MM.1S (cell line): ENCODE data around the gene LCLAT1.

Experiments used
- DNase-seq: peaks from one replicate; pipeline ENCODE4 v3.0.0-alpha.2; 2015
- H2AFZ ChIP-seq: fragments of 300-600 bp; sonication (generic); 2 replicates; pipeline ENCODE4 v1.6.0; 2016; ENCODE audit warnings: antibody characterized with exemption, low read length
- H3F3A ChIP-seq: fragments of 300-600 bp; sonication (generic); 2 replicates; pipeline ENCODE4 v1.6.1; 2016; ENCODE audit warnings: mild to moderate bottlenecking, antibody characterized with exemption, low read length, moderate library complexity, mixed read lengths; ENCODE audit not compliant: insufficient read depth
- H3K27ac ChIP-seq: fragments of 300-600 bp; sonication (generic); 2 replicates; pipeline ENCODE4 v1.5.1; 2016; ENCODE audit warnings: mild to moderate bottlenecking, low read length
- H3K27me3 ChIP-seq: fragments of 300-600 bp; sonication (generic); replicated peaks from 2 replicates; pipeline ENCODE4 v1.6.0; 2016; ENCODE audit warnings: low read length; ENCODE audit not compliant: insufficient read depth
- H3K36me3 ChIP-seq: fragments of 300-600 bp; sonication (generic); replicated peaks from 2 replicates; pipeline ENCODE4 v1.6.1; 2016; ENCODE audit warnings: mild to moderate bottlenecking, low read length, mixed read lengths; ENCODE audit not compliant: insufficient read depth
- H3K4me1 ChIP-seq: fragments of 300-600 bp; sonication (generic); 2 replicates; pipeline ENCODE4 v1.6.1; 2016; ENCODE audit warnings: low read length, mixed read lengths
- H3K4me2 ChIP-seq: fragments of 300-600 bp; sonication (generic); 2 replicates; pipeline ENCODE4 v1.6.0; 2016; ENCODE audit warnings: low read depth, low read length
- H3K4me3 ChIP-seq: fragments of 300-600 bp; sonication (generic); 2 replicates; pipeline ENCODE4 v1.5.1; 2016; ENCODE audit warnings: low read length, mixed read lengths
- H3K79me2 ChIP-seq: fragments of 300-600 bp; sonication (generic); 2 replicates; pipeline ENCODE4 v1.6.1; 2016; ENCODE audit warnings: mixed run types, low read length, mixed read lengths
- H3K9ac ChIP-seq: fragments of 300-600 bp; sonication (generic); 2 replicates; pipeline ENCODE4 v1.6.1; 2016; ENCODE audit warnings: low read length, mixed read lengths
- H3K9me2 ChIP-seq: fragments of 300-600 bp; sonication (generic); replicated peaks from 2 replicates; pipeline ENCODE4 v1.6.1; 2016; ENCODE audit warnings: mild to moderate bottlenecking, low read length, mixed read lengths; ENCODE audit not compliant: insufficient read depth
- H3K9me3 ChIP-seq: fragments of 300-600 bp; sonication (generic); replicated peaks from 2 replicates; pipeline ENCODE4 v1.6.1; 2016; ENCODE audit warnings: mild to moderate bottlenecking, low read length, mixed read lengths; ENCODE audit not compliant: insufficient read depth
- H4K20me1 ChIP-seq: fragments of 300-600 bp; sonication (generic); 2 replicates; pipeline ENCODE4 v1.6.1; 2016; ENCODE audit warnings: mild to moderate bottlenecking, low read length, moderate library complexity, mixed read lengths; ENCODE audit not compliant: insufficient read depth
- CTCF ChIP-seq: fragments of 300-600 bp; sonication (generic); IDR thresholded peaks from 2 replicates; pipeline ENCODE4 v1.5.1; 2016; ENCODE audit warnings: antibody characterized with exemption, low read length, mixed read lengths
- EZH2 ChIP-seq: fragments of 300-600 bp; sonication (generic); optimal IDR thresholded peaks from 2 replicates; pipeline ENCODE3; 2017; ENCODE audit warnings: low read depth, mild to moderate bottlenecking, antibody characterized with exemption, low read length, mixed read lengths
- EZH2phosphoT487 ChIP-seq: fragments of 300-600 bp; sonication (generic); IDR thresholded peaks from 2 replicates; pipeline ENCODE4 v1.6.1; 2018; ENCODE audit warnings: antibody characterized with exemption, low read length

Gene LCLAT1

DNA sequence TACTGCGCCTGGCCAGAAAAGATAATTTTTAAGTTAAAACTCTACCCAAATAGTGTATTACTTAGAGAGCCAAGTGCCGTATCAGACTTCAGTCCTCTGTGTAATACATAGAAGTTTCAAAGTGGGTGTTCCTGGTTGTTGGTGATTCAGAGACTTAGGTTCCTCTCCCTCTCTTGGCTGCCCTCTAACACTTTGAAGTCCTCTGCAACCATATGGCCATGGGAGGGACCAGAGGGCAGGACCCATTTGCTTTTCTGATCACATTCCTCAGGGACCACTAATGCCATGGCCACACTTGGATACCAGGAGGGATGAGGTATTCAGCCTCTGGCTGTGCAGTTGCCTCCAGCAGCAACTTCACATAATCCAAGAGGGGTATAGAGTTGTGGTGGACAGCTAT, 228.7 kb downstream of the LCLAT1 start:
- no peaks in the 10 kb centered on the region for H3K4me1 ChIP-seq
- H3K27ac ChIP-seq: no peak overlapping the region
- no peaks in the 10 kb centered on the region for H3K79me2 ChIP-seq
- H3K4me3 ChIP-seq: no peak overlapping the region
- H3K9me3 ChIP-seq: no peaks in the 10 kb centered on the region
- no peak for DNase-seq
- H2AFZ ChIP-seq: no peak overlapping the region
- H3K4me2 ChIP-seq: no peak overlapping the region
- no peak for TF ChIP-seq EZH2
- no peak for TF ChIP-seq EZH2phosphoT487
- no peak for TF ChIP-seq CTCF
- no peak overlapping the region for H3K9ac ChIP-seq
- H3K9me2 ChIP-seq: no peaks in the 10 kb centered on the region
- H3K36me3 ChIP-seq: no peaks in the 10 kb centered on the region
- H3K27me3 ChIP-seq: no peaks in the 10 kb centered on the region
- H3F3A ChIP-seq: no peaks in the 10 kb centered on the region
- no peaks in the 10 kb centered on the region for H4K20me1 ChIP-seq

DNA sequence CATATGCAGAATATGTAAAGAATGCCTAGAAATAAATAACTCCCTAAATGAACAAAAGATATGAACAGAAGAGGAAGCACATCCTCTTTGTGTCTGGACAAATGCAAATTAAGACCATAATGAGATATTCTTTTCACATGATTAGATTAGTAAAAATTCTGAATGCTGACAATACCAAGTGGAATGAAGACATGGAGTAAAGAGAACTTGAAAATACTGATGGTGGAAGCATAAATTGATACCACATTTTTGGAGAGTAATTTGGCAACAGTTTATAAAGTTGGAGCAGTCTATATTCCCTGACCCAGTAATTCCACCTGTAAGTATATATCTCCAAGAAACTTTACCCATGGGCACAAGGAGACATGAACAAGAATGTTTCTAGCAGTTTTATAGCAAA, 230.2 kb downstream of the LCLAT1 start:
- TF ChIP-seq EZH2: no peak
- no peak for TF ChIP-seq EZH2phosphoT487
- no peak for TF ChIP-seq CTCF
- no peak overlapping the region for H2AFZ ChIP-seq

GRCh38 chr2:30677861-30678385, 230.9 kb downstream of the LCLAT1 start:
- Histone ChIP-seq H3K27me3 (no peaks in the 10 kb centered on the region), H3K4me3 (no peak overlapping the region), H2AFZ (no peak overlapping the region), H3K4me2 (no peak overlapping the region), H3K27ac (no peak overlapping the region), H3K79me2 (no peaks in the 10 kb centered on the region), H3K4me1 (no peaks in the 10 kb centered on the region), H3K9ac (no peak overlapping the region), H3K36me3 (no peaks in the 10 kb centered on the region), H3K9me2 (no peaks in the 10 kb centered on the region), H3K9me3 (no peaks in the 10 kb centered on the region), H3F3A (no peaks in the 10 kb centered on the region), H4K20me1 (no peaks in the 10 kb centered on the region)
- no peak for DNase-seq
- no peak for TF ChIP-seq CTCF
- TF ChIP-seq EZH2: no peak
- no peak for TF ChIP-seq EZH2phosphoT487

More for the DNA sequence above, 230.2 kb downstream of the LCLAT1 start:
- Histone ChIP-seq H3K9ac (no peak overlapping the region), H3K4me1 (no peaks in the 10 kb centered on the region), H3F3A (no peaks in the 10 kb centered on the region), H3K4me3 (no peak overlapping the region), H3K4me2 (no peak overlapping the region), H3K27ac (no peak overlapping the region), H3K9me3 (no peaks in the 10 kb centered on the region), H3K79me2 (no peaks in the 10 kb centered on the region), H4K20me1 (no peaks in the 10 kb centered on the region), H3K36me3 (no peaks in the 10 kb centered on the region), H3K27me3 (no peaks in the 10 kb centered on the region), H3K9me2 (no peaks in the 10 kb centered on the region)
- DNase-seq: no peak
